Glutamatergic neuron (in vitro differentiated cells): ENCODE data around the gene NAT14. TPM values are rescaled to one million over a fixed set of nuclear protein-coding genes. Genes with fewer than 3 reads are reported as not detected.
A peak's percentile ranks its signal among the peaks of the same experiment; 100 is the strongest.

Experiments used
- DNase-seq: peaks from one replicate; pipeline ENCODE4 v3.0.0; 2022
- H3K27ac Mint-ChIP-seq: one replicate; pipeline ENCODE4 v1.8.0; 2020; ENCODE audit warnings: mild to moderate bottlenecking, mixed read lengths, inconsistent platforms; ENCODE audit not compliant: unreplicated experiment
- H3K27me3 Mint-ChIP-seq: one replicate; pipeline ENCODE4 v1.8.0; 2020; ENCODE audit warnings: mild to moderate bottlenecking, moderate library complexity, mixed read lengths, inconsistent platforms; ENCODE audit not compliant: unreplicated experiment
- H3K36me3 Mint-ChIP-seq: one replicate; pipeline ENCODE4 v1.8.0; 2020; ENCODE audit warnings: mild to moderate bottlenecking, mixed read lengths, inconsistent platforms; ENCODE audit not compliant: unreplicated experiment
- H3K4me1 Mint-ChIP-seq: one replicate; pipeline ENCODE4 v1.8.0; 2020; ENCODE audit warnings: mild to moderate bottlenecking, low read depth, mixed read lengths, inconsistent platforms; ENCODE audit not compliant: unreplicated experiment
- H3K4me3 Mint-ChIP-seq: one replicate; pipeline ENCODE4 v1.8.0; 2020; ENCODE audit warnings: mild to moderate bottlenecking, mixed read lengths, inconsistent platforms; ENCODE audit not compliant: unreplicated experiment
- H3K9me3 Mint-ChIP-seq: one replicate; pipeline ENCODE4 v1.8.0; 2020; ENCODE audit warnings: mild to moderate bottlenecking, moderate library complexity, mixed read lengths, inconsistent platforms; ENCODE audit not compliant: unreplicated experiment
- CTCF ChIP-seq: fragments of 200-600 bp; sonication (generic); IDR thresholded peaks from one replicate; pipeline ENCODE4 v1.5.0; 2021; ENCODE audit not compliant: partially characterized antibody, unreplicated experiment
- total RNA-seq: library from RNA; stranded (reverse); fragmentation: NEBNext Ultra II Directional; extraction: Animal tissue kit (Norgen Biotek cat#: 25700); gene quantifications from one replicate; pipeline ENCODE4 v1.2.1, GENCODE V29; 2021; ENCODE audit not compliant: unreplicated experiment

Gene NAT14
- total RNA-seq, 1 donor from 2014 or later = 125 TPM

GRCh38 chr19:55486043-55486970 is 1.3 kb downstream of the NAT14 start:
- Mint-ChIP-seq H3K9me3 (peaks cover 6% of the 10 kb centered on the region), H3K4me3 (peak overlapping the region; percentile 92), H3K27me3 (peaks cover 15% of the 10 kb centered on the region), H3K4me1 (peaks cover 10% of the 10 kb centered on the region), H3K36me3 (no peaks in the 10 kb centered on the region), H3K27ac (peak overlapping the region; percentile 94)
- no peak for DNase-seq
- no peak for TF ChIP-seq CTCF

GRCh38 chr19:55486971-55487923 is 2.3 kb downstream of the NAT14 start:
- H3K27me3 Mint-ChIP-seq = peaks cover 15% of the 10 kb centered on the region
- peaks cover 7% of the 10 kb centered on the region for H3K9me3 Mint-ChIP-seq
- no peaks in the 10 kb centered on the region for H3K36me3 Mint-ChIP-seq
- H3K4me1 Mint-ChIP-seq = peaks cover 10% of the 10 kb centered on the region
- TF ChIP-seq CTCF = no peak
- H3K27ac Mint-ChIP-seq = peak overlapping the region; percentile 94
- peak; percentile 50 for DNase-seq
- peak overlapping the region; percentile 82 for H3K4me3 Mint-ChIP-seq

- H3K4me3 Mint-ChIP-seq = peak within 1 kb of the TSS; percentile 82
- H3K27ac Mint-ChIP-seq = peak within 1 kb of the TSS; percentile 94
- H3K36me3 Mint-ChIP-seq = no peaks in the 10 kb centered on the region
- H3K9me3 Mint-ChIP-seq = peaks cover 8% of the 10 kb centered on the region
- H3K4me1 Mint-ChIP-seq = peaks cover 10% of the 10 kb centered on the region
- H3K27me3 Mint-ChIP-seq = peaks cover 15% of the 10 kb centered on the region
- DNase-seq = peak; percentile 66
- no peak for TF ChIP-seq CTCF
These were observed 3.1 kb downstream of the NAT14 start, which contains the start of gene SSC5D for GRCh38 chr19:55487924-55488687. TSS of gene SSC5D (plus strand) at chr19:55488436. CDS start at chr19:55488590, 154 bp downstream.

GRCh38 chr19:55488986-55489710 is 4.2 kb downstream of the NAT14 start:
- Mint-ChIP-seq H3K4me3 (no peak overlapping the region), H3K4me1 (peaks cover 10% of the 10 kb centered on the region), H3K36me3 (no peaks in the 10 kb centered on the region), H3K27me3 (peaks cover 15% of the 10 kb centered on the region), H3K9me3 (peaks cover 8% of the 10 kb centered on the region), H3K27ac (no peak overlapping the region)
- peak; percentile 51 for DNase-seq
- TF ChIP-seq CTCF = no peak
